Sigmoid colon (tissue), 7 donors: ENCODE data around the gene DHX8. TPM values are rescaled to one million over a fixed set of nuclear protein-coding genes. Genes with fewer than 3 reads are reported as not detected.

Experiments
- DNase-seq: peaks from one replicate; pipeline ENCODE4 v3.0.0-alpha.2; 2019
- H3K27ac ChIP-seq, 4 donors: fragments of 200-600 bp; sonication (generic); one replicate each; pipeline ENCODE4 v1.5.1; 2016 to 2019; ENCODE audit warnings: mild to moderate bottlenecking in 1 of 4
- H3K27me3 ChIP-seq, 3 donors: fragments of 200-600 bp; sonication (generic); one replicate each; pipeline ENCODE4 v1.5.1; 2019; ENCODE audit warnings: mild to moderate bottlenecking in 1 of 3
- H3K36me3 ChIP-seq, 4 donors: fragments of 200-600 bp; sonication (generic); one replicate each; pipeline ENCODE4 v1.5.1; 2016 to 2019
- H3K4me1 ChIP-seq, 4 donors: fragments of 200-600 bp; sonication (generic); one replicate each; pipeline ENCODE4 v1.5.1; 2017 to 2019
- H3K4me3 ChIP-seq, 4 donors: fragments of 200-600 bp; sonication (generic); one replicate each; pipeline ENCODE4 v1.5.1; 2017 to 2019; ENCODE audit warnings: mild to moderate bottlenecking in 2 of 4, moderate library complexity in 1 of 4
- H3K9me3 ChIP-seq, 4 donors: fragments of 200-600 bp in 3 of 4; sonication (generic) in 3 of 4; one replicate each; pipeline versions ENCODE4 v1.5.1 to v1.6.1; 2013 to 2019
- CTCF ChIP-seq, 4 experiments: fragments of 450-650 bp in 3 of 4; fragments of 200-600 bp in 1 of 4; IDR thresholded peaks; one replicate each; pipeline ENCODE4 v1.5.1; 2016 to 2019; ENCODE audit warnings: antibody characterized with exemption in 4 of 4, mild to moderate bottlenecking in 3 of 4, moderate library complexity in 2 of 4
- EP300 ChIP-seq, 4 donors: sonication (generic); formaldehyde crosslinking; IDR thresholded peaks; one replicate each; pipeline ENCODE4 v1.6.1; 2017; ENCODE audit warnings: antibody characterized with exemption in 4 of 4
- POLR2A ChIP-seq, 2 donors: fragments of 450-650 bp; IDR thresholded peaks; one replicate each; pipeline ENCODE4 v1.6.1; 2016; ENCODE audit warnings: antibody characterized with exemption in 2 of 2, mild to moderate bottlenecking in 2 of 2, moderate library complexity in 2 of 2
- POLR2AphosphoS5 ChIP-seq, 4 donors: sonication (generic); formaldehyde crosslinking; IDR thresholded peaks; one replicate each; pipeline ENCODE4 v1.6.1; 2017; ENCODE audit warnings: antibody characterized with exemption in 4 of 4
- WGBS, 2 donors: extraction: QIAGEN DNeasy Blood & Tissue Kit; methylation state at CpG; one replicate each; pipeline ENCODE4 v1.1.7; 2013; 5-methylcytosine and 5-hydroxymethylcytosine counted together
- intact Hi-C: fragments of 100-400 bp; cut with DNase I; formaldehyde crosslinking; loops from one replicate; pipeline ENCODE4 v1.15.1; 2023
- polyA plus RNA-seq, 3 donors: library from polyadenylated mRNA; stranded (reverse); fragments of 200-250 nt; gene quantifications; one replicate each; pipeline ENCODE4 v1.2.3, GENCODE V29; 2013
- total RNA-seq, 4 donors: library from RNA; depleted of rRNA; stranded (reverse); fragments of >200 nt; gene quantifications; one replicate each; pipeline ENCODE4 v1.1.0, GENCODE V29; 2016
- donor health status: healthy with polysubstance abuse.
- donor health status: Bipolar disorder and iron deficiency.
- donor health status: healthy.

The DHX8 gene
- total and polyA plus RNA-seq, 7 donors = 12.0 to 39.6 (median 25.7) TPM

GRCh38 chr17:43556292-43556691 is 72.5 kb downstream of the DHX8 start:
- DNase-seq = peak; percentile 67
- Histone ChIP-seq H3K27me3 (peaks cover 0 to 5% (median 0%) of the 10 kb centered on the region in 3 donors), H3K4me3 (no peak overlapping the region), H3K27ac (no peak overlapping the region), H3K4me1 (no peaks in the 10 kb centered on the region), H3K9me3 (no peaks in the 10 kb centered on the region), H3K36me3 (no peaks in the 10 kb centered on the region)
- TF ChIP-seq POLR2A (IDR thresholded peaks at IDR 0.05) (no peak), CTCF (IDR thresholded peaks at IDR 0.05) (no peak), EP300 (IDR thresholded peaks at IDR 0.05) (no peak), POLR2AphosphoS5 (IDR thresholded peaks at IDR 0.05) (no peak)
- intact Hi-C loops = no loop called here
- 27 to 28% methylated on average over 5 of the region's 5 CpGs for WGBS, 2 donors

GRCh38 chr17:43558805-43559160 is 75.0 kb downstream of the DHX8 start:
- H3K4me1 ChIP-seq = peaks cover 0 to 18% (median 16%) of the 10 kb centered on the region in 4 donors
- no peaks in the 10 kb centered on the region for H3K9me3 ChIP-seq
- H3K4me3 ChIP-seq = no peak overlapping the region
- intact Hi-C loops = no loop called here
- H3K27me3 ChIP-seq = peaks cover 0 to 4% (median 0%) of the 10 kb centered on the region in 3 donors
- no peak for DNase-seq
- 88 to 92% methylated on average over 5 of the region's 5 CpGs for WGBS, 2 donors
- H3K36me3 ChIP-seq = no peaks in the 10 kb centered on the region
- no peak for TF ChIP-seq CTCF (IDR thresholded peaks at IDR 0.05)
- no peak overlapping the region for H3K27ac ChIP-seq

GRCh38 chr17:43559161-43559816 is 75.5 kb downstream of the DHX8 start:
- H3K9me3 ChIP-seq = no peaks in the 10 kb centered on the region
- intact Hi-C loops = no loop called here
- TF ChIP-seq EP300 (IDR thresholded peaks at IDR 0.05) (no peak), CTCF (IDR thresholded peaks at IDR 0.05) (no peak), POLR2A (IDR thresholded peaks at IDR 0.05) (no peak), POLR2AphosphoS5 (IDR thresholded peaks at IDR 0.05) (no peak)
- H3K27ac ChIP-seq = no peak overlapping the region
- H3K4me1 ChIP-seq = peaks cover 0 to 18% (median 16%) of the 10 kb centered on the region in 4 donors
- H3K36me3 ChIP-seq = no peaks in the 10 kb centered on the region
- peaks cover 0 to 8% (median 0%) of the 10 kb centered on the region in 3 donors for H3K27me3 ChIP-seq
- 89 to 90% methylated on average over 7 of the region's 7 CpGs for WGBS, 2 donors
- no peak for DNase-seq
- no peak overlapping the region for H3K4me3 ChIP-seq

- intact Hi-C loops = no loop called here
- H3K9me3 ChIP-seq = no peaks in the 10 kb centered on the region
- DNase-seq = no peak
- H3K4me1 ChIP-seq = peaks cover 0 to 18% (median 16%) of the 10 kb centered on the region in 4 donors
- WGBS, 2 donors = 93 to 94% methylated on average over 7 of the region's 7 CpGs
- TF ChIP-seq POLR2A (IDR thresholded peaks at IDR 0.05) = no peak
- no peak for TF ChIP-seq CTCF (IDR thresholded peaks at IDR 0.05)
- no peak for TF ChIP-seq EP300 (IDR thresholded peaks at IDR 0.05)
- TF ChIP-seq POLR2AphosphoS5 (IDR thresholded peaks at IDR 0.05) = no peak
- peaks cover 0 to 8% (median 0%) of the 10 kb centered on the region in 3 donors for H3K27me3 ChIP-seq
- H3K36me3 ChIP-seq = no peaks in the 10 kb centered on the region
- H3K27ac ChIP-seq = no peak overlapping the region
- no peak overlapping the region for H3K4me3 ChIP-seq
These were observed 77.0 kb downstream of the DHX8 start for GRCh38 chr17:43560461-43561427.
